GM18499 (cell line): Measurements from ENCODE around the gene BCAS3.

Experiments
- ATAC-seq: cut with Tn5 transposase; IDR thresholded peaks from one replicate; pipeline ENCODE4 v1.9.1; 2021; ENCODE audit warnings: moderate number of reproducible peaks; ENCODE audit not compliant: insufficient read depth, unreplicated experiment

BCAS3 gene

GRCh38 chr17:61382796-61383688 is 705.4 kb downstream of the BCAS3 start:
- ATAC-seq = no peak

- ATAC-seq = no peak
These were observed 706.1 kb downstream of the BCAS3 start for GRCh38 chr17:61383689-61384201.

GRCh38 chr17:61384354-61384691 is 706.7 kb downstream of the BCAS3 start:
- ATAC-seq = no peak

- no peak for ATAC-seq
These were observed 707.3 kb downstream of the BCAS3 start for GRCh38 chr17:61384692-61385576.

GRCh38 chr17:61385577-61386236 is 708.1 kb downstream of the BCAS3 start:
- ATAC-seq = no peak

- no peak for ATAC-seq
These were observed 708.6 kb downstream of the BCAS3 start for GRCh38 chr17:61386251-61386650.

- ATAC-seq = no peak
These were observed 709.4 kb downstream of the BCAS3 start for GRCh38 chr17:61387011-61387410.

- ATAC-seq = no peak
These were observed 710.1 kb downstream of the BCAS3 start for GRCh38 chr17:61387511-61388305.

- ATAC-seq = no peak
These were observed 711.1 kb downstream of the BCAS3 start for GRCh38 chr17:61388561-61389356.

GRCh38 chr17:61389670-61390478 is 712.2 kb downstream of the BCAS3 start:
- ATAC-seq = no peak

GRCh38 chr17:61390479-61390791 is 712.8 kb downstream of the BCAS3 start:
- no peak for ATAC-seq

- no peak for ATAC-seq
These were observed 714.1 kb downstream of the BCAS3 start for GRCh38 chr17:61391595-61392291.

GRCh38 chr17:61392679-61393078 is 715.0 kb downstream of the BCAS3 start:
- no peak for ATAC-seq

- ATAC-seq = no peak
These were observed 715.9 kb downstream of the BCAS3 start for GRCh38 chr17:61393550-61393903.

GRCh38 chr17:61393904-61394629 is 716.4 kb downstream of the BCAS3 start:
- ATAC-seq = no peak

GRCh38 chr17:61394630-61395408 is 717.2 kb downstream of the BCAS3 start:
- no peak for ATAC-seq
